NCI-H2081 treated with DMSO at 0.1 percent for 48 hours (cell line): ENCODE measurements around the gene VSIG4.
"Not testable (repeated sequence)": the region's sequence is repeated elsewhere in the genome, so short reads cannot be mapped to it uniquely, and the experiment has no call there.

Experiments
- DNase-seq: peaks from one replicate; lab custom pipeline; 2025; lab: John Stamatoyannopoulos, UW

Gene VSIG4, protein sequence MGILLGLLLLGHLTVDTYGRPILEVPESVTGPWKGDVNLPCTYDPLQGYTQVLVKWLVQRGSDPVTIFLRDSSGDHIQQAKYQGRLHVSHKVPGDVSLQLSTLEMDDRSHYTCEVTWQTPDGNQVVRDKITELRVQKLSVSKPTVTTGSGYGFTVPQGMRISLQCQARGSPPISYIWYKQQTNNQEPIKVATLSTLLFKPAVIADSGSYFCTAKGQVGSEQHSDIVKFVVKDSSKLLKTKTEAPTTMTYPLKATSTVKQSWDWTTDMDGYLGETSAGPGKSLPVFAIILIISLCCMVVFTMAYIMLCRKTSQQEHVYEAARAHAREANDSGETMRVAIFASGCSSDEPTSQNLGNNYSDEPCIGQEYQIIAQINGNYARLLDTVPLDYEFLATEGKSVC

DNA sequence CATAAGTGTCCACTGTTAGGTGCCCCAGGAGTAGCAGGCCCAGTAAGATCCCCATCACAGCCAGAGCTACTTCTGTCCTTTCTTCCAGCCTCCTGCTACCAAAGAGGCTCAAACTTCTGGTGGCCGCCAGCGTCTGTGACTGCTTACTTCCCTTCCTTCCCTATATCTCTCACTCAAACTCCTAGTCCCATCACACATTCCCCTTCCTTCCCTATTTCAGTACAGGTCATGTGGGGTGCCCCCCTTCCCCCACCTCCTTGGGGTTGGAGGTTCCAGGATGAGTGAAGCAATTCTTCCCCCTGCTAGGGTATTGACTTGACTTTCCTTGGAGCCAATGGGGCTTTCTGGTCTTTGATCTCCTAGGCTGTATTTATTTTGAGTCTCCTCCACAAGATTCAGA lies at the start of gene VSIG4:
TSS of gene VSIG4 (minus strand) at position 137 of the 400 bp plus-strand sequence. CDS start at position 55, 82 bp downstream.
- no peak for DNase-seq

DNA sequence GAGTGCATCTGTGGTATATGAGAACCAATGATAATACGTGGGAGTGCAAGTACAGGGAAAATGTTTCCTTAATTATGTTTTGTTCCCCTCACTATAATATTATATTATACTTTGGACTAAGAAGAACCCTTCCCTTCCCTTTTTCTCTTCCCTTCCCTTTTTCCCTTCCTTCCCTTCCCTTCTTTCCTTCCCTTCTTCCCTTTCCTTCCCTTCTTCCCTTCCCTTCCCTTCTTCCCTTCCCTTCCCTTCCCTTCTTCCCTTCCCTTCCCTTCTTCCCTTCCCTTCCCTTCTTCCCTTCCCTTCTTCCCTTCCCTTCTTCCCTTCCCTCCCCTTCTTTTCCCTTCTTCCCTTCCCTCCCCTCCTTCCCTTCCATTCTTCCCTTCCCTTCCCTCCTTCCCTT lies 36.9 kb upstream of the VSIG4 start:
- no peak for DNase-seq

DNA sequence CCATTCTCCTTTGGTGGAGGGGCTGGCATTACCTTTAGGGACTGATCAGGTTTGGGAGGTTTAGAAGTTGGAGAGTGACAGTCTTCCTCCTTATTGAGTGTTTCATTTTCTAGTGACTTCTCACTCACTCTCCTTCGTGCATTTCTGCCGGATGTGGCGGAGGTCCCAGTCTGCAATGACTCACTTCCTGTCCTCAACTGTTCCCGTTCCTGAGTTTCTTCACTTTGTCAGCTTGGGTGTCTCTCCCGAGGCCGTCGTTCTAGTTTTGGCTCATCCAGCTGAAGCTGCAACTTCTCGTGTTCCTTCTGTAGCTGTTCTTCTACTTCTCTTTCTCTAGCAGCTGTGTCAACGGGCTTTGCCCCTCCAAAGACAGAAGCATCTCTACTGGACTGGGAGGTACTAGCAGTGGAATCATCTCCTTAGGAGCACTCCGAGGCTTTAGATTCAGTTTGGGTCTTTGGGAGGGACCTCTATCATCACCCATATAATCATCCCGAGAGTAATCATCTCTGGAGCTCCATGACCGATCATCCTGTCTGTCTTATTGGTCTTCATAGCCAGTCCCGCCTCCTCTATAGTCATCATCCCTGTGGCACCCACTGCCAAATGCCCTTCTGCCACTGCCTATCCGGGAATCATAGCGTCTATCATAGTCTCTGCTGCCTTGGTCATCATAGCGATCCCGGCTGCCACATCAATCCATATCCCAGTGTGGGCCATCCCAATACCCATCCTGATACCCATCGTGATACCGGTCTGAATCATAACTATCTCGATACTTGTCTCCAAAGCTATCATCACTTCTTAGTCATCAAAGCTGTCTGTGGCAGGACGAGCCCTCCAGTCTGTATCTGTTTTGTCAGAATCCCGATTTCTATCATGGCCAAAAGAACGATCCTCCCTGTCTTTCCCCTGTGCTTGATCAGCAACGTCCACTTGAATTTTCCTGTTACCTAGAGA lies 35.3 kb upstream of the VSIG4 start:
- no peak for DNase-seq

DNA sequence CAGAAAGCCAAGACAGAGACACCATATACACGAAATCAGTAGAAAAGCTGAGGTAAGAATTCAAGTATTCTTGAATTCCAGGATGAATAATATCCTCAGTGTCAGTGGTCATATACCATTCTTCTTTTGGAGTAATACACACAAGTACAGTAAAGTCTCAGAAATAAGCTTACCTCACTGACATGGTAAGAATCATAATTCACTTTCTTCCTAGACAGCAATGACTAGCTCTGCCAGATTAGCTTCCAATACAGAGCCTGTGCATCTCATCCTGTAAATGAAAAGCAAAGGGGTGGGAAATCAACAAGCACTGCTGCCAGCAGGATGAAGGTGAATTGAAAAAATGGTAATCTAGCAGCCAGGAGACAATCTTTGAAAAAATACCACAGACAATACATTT lies 31.2 kb upstream of the VSIG4 start:
- no peak for DNase-seq

DNA sequence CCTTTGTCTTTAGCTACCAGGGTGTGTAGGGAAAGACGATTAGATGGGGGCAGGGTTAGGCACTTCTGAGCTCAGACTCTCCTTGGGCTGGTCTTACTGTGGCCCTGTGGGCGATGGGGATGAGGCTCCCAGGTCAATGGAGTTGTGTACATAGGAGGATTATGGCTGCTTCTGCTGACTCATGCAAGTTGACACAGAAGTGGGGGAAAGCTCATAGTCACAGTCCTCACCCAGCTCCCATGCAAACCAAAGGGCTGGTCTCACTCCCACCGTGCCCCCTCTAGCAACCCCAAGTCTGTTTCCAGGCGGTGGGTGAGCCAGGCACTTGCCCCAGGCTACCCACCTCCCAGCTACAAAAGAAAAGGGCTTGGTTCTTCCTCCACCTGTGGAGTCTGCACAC lies 24.4 kb upstream of the VSIG4 start:
- no peak for DNase-seq

DNA sequence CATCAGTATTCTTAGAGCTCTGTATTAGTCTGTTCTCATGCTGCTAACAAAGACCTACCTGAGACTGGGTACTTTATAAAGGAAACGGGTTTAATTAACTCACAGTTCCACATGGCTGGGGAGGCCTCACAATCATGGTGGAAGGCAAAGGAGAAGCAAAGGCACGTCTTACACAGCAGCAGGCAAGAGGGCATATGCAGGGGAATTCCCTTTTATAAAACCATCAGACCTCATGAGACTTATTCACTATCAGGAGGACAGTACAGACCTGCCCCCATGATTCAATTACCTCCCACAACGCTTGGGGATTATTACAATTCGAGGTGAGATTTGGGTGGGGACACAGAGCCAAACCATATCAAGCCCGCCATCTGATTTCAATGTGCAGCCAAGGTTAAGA lies 17.1 kb upstream of the VSIG4 start:
- not testable (repeated sequence) for DNase-seq

DNA sequence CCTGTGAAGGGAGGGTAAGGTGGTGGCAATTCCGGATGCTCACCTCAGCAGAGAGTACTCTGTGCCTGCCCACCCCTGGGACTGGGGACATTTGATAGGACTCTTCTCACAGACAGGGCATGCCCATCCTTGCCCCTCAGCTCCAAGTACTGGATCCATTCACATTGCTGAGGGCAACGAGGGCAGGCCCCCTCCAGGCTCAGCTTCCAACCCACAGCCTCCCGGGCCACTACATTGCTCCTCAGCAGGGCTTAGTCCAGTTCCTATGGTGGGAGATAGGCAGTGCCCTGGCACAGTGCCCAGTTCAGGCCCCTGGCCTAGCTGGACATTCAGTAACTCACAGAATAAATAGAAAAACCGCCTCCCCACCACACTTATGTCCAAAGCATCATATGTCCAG lies 15.1 kb upstream of the VSIG4 start:
- DNase-seq = no peak

DNA sequence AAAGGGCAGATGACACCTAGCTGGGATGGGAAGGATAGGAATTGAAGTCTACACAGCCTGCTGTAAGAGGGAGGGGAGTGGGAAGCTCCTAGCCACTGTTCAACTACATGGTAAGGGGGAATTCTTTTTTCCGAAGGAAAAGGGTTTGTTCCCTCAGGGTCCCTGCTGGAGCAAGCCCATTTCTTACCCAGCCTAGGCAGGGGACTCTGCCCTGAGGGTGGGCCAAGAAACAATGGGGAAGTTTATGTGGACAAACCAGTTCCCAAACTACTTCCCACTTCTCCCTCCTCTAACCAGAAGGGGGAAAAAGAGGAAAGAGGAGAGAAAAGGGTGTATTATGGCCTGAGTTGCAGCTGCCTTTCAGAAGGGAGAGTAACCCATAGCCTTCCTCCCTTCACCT lies 13.5 kb upstream of the VSIG4 start:
- no peak for DNase-seq

DNA sequence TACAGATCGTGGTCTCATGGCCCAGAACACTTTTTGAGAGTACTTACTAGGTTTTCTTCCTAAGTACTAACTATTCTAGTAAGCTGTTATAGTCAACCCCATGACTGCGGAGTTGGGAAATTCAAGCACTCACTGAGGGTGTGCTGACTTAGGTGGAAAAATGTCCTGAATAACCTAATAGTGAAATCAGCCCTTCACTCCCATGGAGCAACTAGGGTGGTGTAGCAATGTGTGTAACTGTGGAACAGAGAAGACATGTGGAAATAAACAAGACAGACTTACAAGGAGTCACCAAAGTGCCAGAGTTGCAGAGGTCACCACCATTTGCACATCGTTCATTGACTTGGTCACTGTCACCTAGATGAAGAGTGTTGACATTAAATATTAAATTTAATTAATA lies 12.1 kb upstream of the VSIG4 start:
- no peak for DNase-seq

DNA sequence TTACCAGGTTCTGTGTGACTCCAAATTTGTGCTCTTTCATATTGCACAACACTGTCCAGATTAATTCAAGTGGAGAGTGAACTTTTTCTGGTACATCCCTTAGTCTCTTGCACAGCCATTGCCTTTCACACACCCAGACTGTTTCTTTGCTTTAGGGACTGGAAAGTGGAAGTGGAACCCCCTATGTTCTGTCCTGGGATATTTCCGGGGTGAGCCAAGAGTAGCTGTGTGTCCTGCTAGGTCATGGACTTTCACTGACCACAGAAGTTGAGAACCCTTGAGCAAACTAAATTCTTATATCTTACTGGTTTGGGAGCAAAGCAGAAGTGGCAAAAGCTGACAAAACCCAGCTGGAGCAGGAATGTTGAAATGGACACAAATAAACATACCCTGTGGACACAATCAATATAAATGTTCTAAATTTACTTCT lies 10.3 kb upstream of the VSIG4 start:
- no peak for DNase-seq

DNA sequence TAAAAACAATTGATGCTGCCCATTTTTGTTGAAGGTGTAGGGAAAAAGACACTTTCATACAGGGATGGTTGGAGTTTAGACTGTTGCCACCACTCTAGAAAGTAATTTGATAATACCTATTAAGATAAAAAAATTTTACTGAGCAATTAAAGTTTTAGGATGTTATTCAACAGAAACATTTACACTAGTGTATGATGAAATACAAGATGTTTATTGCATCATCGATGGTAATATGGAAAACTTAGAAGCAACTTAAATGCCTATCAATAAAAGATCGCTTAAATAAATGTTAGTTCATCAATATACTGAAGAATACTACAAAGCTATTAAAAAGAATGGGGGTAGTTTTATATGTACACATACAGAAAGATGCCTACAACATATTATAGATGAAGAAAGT lies 9.2 kb upstream of the VSIG4 start:
- no peak for DNase-seq

DNA sequence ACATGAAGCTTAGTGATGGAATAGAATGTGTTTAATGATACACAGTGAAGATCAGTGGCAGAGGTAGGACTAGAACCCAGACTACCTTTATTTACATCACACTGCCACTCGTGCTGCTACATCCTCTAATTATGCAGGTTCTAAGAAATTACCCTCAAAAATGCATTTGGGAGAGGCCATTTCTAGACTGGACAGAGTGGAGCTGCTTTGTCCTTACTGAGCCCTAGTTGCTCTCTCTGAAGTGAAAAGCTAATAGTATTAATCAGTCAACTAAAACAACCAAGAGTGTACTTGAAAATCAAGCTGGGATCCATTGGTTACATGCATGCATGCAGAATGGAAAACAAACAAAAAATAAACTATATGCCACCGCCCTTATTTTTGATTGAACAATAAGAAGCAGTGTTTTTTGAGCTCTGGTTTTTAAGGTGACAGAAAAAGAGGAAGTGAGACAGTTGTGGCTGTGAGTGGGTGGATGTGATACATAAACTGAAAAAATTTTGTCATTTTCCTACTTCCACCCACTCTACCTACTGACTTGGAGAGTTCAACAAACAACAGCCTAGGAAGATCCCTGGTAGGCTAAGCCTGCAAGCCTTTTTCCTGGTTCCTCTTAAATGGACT lies 6.8 kb upstream of the VSIG4 start:
- no peak for DNase-seq

DNA sequence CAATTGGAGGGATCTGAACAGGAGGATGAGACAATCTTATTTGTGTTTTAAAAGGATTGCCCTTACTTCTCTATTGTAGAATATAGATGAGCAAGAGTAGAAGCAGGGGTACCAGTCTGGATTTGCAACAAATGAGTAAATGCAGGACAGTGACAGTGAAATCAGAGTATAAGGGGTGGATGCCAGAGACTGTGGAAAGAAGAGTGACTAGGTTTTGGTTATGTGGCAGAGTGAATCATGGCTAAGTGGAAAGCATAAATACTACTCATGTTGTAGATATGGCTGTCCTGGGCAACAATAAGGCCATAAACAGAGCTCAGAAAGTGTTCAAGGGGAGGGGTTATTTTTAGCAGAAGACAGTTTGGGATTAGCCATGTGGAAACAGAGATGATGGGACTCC lies 6.0 kb upstream of the VSIG4 start:
- DNase-seq = no peak

DNA sequence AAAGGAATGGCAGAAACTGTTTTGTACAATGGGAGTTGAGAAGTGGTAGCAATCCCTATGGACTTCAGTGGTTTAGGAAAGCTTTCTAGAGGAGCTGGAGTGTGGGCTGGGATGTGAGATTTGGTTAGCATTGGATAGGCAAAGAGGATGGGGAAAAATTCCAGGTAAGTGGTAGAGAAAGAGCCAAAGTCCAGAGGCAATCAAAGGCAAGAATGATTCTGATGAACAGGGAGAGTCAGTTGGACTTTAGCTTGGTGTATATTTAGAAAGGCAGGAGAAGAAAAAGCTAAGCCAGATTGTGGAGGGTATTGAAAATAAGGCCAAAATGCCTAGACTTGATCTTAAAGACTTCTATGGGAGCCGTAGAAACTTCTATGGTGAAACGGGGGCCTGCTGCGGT lies 3.7 kb upstream of the VSIG4 start:
- DNase-seq = no peak

DNA sequence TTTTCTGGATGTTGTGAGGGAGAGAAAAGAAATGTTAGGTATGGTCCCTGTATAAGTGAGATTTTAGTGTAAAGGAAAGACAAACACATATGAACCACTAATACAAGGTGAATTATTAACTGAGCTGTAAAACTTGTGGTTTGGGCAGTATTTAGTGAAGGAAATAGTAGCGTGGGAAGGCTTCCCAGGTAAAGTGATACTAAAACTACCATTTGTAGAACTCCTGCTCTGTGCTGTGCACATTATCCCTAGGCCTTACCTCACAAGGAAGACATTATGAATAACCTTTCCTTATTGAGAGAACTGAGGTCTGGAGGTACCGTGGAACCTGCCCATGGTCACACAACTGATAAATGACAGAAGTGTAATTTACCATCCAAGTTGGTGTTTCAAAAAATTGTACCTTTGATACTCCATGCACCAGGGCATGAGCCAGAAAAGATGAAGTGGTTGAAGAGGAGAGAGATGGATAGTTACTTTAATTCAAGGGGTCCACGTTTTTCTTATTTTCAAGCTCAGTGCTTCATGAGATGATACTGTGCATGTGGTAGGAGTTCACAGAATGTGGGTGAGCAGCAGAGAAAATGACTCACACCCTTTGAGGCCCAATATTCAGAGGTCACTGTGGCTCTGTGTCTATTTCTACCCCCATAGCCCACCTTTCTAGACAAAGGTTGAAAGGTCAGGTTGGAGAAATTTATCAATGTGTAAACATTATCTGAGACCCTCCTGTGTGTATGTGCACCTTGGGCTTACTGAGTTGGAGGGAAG lies 2.6 kb upstream of the VSIG4 start:
- DNase-seq = no peak

DNA sequence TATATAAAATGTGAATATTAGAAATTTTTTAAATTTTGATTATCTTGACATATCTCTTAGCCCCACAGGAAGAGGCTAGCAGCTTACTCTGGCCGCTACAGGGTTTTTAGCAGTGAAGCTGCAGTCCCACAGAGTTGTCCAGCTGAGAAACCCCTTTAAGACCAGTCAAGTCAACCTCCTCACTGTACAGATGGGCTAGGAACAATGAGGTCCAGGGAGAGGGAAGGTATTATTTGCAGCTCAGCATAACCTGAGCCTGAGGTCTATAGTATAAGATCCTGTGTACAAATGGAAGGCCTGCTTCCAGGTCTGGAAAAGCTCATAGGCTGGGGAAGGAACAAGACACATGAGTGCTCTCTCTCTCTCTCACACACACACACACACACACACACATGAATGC lies 1.8 kb downstream of the VSIG4 start:
- no peak for DNase-seq

DNA sequence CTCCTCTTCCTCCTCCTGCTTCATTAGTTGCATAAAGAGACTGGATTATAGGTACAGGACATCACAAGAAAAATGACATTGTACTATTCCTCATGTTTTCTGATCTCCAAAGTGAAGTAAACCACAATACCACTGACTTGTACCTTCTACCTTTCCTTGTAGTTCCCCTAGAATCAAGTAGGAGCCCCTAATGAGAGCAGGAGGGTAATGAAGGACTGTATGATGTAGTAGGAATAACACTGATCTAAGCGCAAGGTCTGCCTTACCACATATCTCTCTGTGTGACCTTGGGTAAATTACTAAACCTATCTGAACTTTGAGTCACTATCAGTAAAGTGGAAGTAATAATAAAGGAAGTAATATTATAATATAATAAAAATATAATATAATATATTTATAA lies 3.6 kb downstream of the VSIG4 start:
- DNase-seq = no peak

DNA sequence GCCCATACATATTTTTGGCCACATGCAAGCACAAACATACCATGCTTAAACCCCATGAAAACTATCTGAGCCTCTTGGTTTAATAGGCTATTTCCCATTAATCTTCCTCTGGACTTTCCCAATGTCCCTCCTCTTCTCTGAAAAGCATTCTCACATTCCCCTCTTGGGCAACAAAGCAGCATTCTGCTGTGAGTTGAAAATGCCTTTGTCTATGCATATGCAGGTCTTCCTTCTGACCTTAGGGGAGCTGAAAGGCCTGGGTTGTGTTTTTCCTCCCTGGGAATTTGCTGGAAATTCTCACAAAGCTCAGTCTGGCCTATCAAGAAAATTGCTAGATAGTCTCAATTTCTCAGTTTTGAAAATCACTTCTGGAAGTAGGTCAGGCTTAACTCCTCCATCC lies 4.2 kb downstream of the VSIG4 start:
- DNase-seq = no peak

DNA sequence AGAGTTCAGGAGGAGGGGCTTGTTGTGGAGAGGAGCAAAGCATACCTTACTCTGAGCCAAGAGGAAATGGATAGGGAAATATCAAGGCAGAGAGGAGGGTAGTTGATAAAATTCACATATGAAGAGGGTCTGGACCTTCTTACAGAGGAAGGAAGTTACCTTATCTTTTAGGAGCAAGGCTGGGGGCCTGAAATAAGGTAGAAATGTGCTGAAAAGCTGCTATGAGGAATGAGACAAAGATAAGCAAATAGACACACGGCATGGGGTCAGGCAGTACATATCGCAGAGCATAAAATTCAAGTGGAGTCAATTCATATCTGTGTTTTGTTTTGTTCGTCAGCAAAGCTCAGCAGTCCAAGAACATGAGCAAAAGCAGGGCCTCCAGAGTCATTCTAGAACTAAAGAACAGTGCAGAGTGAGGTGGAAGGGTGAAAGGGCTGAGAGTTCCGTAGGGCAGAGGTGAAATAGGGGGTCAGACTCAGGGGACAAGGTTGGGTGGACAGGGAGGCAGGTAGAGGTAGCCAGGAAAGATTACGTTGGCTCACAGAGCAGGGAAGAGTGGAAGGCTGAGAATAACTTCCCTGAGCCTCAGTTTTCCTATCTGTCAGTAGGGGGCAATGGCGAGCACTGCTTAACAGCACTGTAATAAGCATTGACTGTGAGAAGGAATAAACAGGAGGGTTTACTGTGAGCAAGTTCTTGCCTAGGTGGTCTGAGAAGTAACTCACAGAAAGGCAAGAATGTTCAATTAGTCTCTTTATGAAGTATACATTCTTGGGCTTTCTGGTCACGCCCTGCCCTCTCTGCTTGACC lies 9.2 kb downstream of the VSIG4 start:
- DNase-seq = no peak

DNA sequence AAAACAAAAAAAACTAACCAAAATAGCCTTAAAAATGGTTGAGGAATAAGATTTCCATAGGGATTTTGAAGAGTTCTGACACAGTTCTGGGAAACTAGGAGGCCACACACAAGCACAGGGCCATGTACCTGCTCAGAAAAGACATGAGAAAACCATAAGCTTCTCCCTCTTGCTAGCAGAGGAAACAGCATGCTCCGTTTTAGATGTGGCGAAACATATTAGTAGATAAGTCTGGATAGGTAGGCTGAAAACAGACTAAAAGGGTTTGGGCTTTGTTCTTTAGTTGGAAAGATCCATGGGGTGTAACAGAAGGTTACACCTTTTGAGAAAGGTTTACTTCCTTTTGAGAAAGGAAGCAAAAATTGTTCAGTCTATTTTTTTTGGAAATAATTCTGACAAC lies 10.9 kb downstream of the VSIG4 start:
- DNase-seq = no peak

DNA sequence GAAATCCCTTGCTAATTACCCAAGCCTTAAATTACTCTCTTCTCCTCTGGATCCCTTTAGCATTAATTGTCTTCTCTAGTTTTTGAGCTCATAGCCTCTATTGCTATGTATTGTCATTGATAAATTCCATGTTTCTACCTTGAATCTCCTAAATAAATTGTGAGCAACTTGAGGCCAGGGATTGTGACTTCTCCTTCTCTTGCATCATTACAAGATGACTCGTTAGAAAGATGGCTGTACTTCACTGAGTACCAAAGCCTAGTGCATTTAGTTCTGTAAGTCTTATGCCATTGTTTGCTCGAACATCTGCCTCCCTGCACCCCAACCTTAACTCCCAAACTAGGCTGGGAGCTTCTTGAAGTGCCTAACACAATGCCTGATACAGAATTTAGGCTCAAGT lies 15.3 kb downstream of the VSIG4 start:
- DNase-seq = no peak
